Stimulated activated CD8-positive, alpha-beta memory T cell treated with anti-CD3 and anti-CD28 coated beads, Interleukin-12 subunit alpha, Interleukin-12 subunit beta, amount 100 ng/mL, for 4 hours (primary cell): ENCODE data around the gene ETV2.
"Not testable (repeated sequence)": the region's sequence is repeated elsewhere in the genome, so short reads cannot be mapped to it uniquely, and the experiment has no call there.

Experiments used
- DNase-seq: peaks from one replicate; pipeline ENCODE4 v3.0.0-alpha.2; 2020; ENCODE audit warnings: low read depth

ETV2 gene

DNA sequence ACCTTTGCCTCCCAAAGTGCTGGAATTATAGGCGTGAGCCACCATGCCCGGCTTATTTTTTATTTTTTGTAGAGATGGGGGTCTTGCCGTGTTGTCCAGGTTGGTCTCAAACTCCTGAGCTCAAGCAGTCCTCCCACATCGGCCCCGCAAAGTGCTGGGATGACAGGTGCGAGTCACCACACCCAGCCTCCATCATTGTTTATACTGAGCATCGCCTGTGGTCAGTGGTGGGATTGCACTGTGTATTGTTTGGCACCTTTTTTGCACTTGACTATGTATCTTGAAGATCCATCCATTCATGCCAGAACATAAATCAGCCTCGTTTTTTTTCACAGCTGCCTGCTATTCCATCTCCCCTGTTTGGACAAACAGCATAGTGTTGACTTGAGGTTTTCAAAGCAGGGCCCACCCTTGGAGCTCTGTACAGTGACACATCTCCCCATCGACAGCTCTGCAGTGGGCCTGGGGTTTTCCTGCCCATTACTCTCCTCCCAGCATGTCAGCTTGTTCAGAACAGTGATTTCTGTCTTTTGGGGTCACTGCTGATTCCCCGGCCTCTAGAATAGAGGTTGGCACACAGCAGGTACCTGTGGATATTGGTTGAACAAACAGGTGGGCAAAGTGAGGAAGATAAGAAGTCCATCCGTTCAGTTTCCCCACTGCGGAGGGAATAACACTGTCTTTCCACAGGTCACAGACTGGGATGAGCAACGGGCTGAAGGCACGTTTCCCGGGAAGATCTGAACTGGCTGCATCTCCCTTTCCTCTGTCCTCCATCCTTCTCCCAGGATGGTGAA is 16.6 kb downstream of the ETV2 start:
- DNase-seq, result no peak

DNA sequence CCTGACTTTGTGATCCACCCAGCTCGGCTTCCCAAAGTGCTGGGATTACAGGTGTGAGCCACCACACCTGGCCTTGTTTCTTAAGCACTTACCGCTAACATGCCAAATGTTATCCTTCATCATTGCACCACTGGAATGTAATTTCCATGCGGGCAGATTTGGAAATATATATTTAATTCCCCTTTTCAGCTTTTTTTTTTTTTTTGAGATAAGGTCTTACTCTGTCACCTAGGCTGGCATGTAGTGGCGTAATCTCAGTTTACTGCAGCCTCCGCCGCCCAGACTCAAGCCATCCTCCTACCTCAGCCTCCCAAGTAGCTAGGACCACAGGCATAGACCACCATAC is 20.4 kb downstream of the ETV2 start:
- DNase-seq, result no peak

DNA sequence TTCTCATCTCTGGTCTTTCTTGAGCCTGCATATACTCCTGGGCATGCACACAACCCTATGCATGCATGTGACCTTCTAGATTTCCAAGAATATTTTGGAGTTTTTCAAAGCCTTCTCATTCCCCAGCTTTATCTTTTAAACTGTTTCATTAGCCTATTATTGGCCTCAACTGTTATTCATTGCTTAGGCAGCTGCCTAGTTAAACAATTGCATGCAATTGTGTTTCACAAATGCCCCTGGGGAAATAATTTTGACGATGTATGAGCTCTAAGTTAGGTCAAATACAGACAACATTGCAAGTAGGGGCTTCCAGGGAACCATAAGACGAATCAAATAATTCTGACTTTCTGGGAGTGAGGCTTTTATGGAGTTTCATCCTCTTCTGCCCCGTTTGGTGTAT is 22.4 kb downstream of the ETV2 start:
- no peak for DNase-seq

DNA sequence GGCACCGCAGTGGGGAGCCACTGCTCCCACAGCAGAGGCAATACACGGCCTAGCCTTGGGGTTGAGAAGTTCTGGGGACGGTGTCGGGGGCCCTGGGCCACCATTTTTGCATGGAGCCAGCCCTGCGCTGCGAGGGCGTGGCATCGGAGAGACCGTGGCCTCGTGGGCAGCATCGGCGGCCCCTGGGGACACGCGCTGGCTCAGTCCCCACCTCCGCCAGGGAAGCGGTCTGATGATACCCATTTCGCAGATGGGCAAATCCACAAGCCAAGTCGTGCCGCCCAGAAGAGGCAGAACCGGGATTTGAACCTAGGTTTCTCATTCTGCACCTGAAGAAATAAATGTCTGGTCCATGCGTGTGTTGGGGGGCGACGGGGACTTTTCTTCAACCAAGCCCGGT is 23.6 kb downstream of the ETV2 start:
- no peak for DNase-seq

DNA sequence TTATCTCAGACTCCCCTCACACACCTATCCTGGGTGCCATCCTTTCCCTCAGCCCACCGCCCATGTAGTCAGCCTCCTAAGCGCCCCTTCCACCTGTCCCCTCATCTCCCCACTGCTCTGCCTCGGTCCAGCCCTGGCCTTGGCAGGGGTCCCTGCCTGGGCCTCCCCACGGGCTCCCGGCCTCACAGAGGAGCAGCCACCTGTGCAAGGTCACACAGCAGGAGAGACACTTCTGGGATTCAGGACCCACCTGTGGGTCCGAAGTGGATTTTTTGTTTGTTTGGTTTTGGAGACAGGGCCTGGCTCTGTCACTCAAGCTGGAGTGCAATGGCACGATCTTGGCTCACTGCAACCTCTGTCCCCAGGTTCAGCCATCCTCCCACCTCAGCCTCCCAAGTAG is 24.1 kb downstream of the ETV2 start:
- no peak for DNase-seq

DNA sequence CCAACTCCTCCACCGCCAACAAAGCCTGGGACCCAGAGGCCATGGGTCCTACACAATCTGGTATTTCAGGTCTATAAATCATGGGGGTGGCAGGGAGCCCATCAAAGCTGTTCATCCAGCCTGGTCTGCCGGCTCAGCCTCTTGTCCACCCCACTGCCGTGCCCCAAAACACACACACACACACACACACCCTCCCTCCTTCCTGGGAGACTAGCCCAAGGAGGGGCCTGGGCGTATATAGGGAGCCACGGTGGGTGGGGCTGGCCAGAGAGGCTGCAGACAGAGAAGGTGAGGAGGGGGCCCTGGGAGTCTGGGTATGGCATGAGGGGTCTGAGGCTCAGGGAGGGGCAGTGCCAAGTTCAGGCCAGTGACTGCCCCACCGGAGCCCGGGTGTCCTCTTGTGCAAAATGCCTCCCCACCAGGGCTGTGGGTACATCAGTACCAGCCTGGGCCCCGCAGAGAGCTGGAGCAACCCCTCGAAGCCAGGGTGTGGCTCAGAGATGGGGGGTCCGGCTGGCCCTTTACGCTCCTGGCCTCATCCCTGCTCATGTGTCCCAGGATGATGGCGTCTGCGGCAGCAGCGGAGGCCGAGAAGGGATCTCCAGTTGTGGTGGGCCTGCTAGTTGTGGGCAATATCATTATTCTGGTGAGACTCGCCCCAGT is 24.8 kb downstream of the ETV2 start, which contains the start of gene UPK1A:
Gene UPK1A (plus strand): TSS at position 267 of the 663 bp plus-strand sequence. CDS start 296 bp downstream, at position 563.
- no peak for DNase-seq

DNA sequence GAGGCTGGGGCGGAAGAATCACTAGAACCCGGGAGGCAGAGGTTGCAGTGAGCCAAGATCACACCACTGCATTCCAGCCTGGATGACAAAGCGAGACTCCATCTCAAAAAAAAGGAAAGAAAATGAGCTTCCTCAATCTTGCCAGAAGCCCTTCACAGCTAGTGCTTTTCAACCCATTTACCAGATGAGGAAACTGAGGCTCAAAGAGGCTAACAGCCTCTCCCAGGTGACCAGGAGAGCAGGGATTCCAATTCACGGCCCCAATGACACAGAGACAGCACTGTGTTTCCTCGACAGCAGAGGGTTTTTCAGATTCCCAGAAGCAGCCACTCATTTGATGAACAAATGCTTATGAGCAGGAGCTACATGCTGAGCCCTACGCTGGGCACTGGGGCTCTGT is 28.0 kb downstream of the ETV2 start:
- no peak for DNase-seq

DNA sequence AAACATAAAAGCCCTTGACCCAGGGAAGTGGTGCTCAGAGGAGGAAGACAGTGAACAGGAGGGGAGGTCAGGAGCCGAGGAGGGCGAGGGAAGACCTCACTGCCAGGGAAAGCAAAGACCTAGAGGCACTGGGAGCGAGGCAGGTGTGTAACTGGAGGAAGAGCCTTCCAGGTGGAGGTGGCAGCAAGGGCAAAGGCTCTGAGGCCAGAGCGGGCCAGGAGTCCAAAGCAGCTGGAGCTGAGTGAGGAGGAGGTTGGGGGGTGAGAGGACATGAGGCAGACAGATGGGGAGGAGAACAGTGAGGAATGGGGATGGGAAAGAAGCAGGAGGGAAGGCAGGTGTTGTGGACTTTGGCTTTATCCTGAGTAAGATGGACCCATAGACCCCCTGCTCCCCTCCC is 28.4 kb downstream of the ETV2 start:
- DNase-seq, result no peak

DNA sequence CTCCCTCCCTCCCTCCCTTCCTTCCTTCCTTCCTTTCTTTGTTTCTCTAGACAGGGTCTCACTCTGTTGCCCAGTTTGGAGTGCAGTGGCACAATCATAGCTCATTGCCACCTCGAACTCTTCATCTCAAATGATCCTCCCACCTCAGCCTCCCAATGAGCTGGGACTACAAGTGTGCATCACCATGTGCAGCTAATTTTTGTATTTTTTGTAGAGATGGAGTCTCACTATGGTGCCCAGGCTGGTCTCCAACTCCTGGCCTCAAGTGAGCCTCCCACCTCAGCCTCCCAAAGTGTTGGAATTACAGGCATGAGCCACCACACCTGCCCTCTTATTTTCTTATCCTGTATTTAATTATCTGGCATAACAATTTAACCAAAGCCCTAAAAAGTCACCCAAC is 29.1 kb downstream of the ETV2 start:
- DNase-seq, result no peak

DNA sequence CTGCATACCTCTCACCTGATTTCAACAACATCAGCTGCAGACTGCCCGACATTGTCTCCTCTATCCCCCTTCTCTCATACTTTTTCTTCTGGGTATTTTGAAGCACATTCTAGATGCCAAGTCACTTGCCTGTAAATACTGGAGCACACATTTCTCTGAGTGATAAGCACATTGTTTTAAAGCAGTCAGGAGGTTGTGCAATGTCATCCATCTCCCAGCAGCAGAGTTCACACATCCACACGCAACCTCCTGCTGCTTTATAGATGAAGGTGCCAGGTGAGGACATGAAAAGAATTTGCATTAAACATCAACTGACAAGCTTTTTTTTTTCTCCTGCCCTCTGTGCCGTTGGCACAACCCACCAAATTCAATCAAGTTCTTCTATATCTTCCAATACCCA is 30.3 kb downstream of the ETV2 start:
- no peak for DNase-seq

DNA sequence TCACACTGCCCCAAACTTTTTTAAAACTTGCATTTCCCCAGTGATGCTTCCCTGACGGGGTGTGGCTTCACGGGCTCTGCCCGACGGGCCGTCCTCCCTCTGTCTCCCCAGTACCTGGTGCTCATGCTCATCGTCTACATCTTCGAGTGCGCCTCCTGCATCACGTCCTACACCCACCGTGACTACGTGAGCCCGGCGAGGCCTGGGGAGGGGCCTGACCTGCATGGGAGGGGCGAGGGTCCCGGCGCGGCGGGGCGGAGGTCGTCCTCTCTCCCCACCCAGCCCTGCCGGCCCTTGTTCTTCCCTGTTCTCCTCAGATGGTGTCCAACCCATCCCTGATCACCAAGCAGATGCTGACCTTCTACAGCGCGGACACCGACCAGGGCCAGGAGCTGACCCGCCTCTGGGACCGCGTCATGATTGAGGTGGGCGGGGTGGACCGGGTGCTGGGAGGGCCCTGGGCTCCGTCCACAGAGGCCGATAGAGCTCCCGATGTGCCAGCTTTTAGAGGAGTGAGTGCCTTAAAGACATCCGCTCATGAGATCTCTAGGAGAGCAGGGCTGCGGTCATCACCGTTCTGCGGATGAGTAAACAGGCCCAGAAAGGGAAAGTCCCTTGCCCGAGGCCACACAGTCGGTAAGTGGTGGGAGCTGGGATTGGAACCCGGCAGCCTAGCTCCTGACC is 31.7 kb downstream of the ETV2 start:
- peak; percentile 7 for DNase-seq

DNA sequence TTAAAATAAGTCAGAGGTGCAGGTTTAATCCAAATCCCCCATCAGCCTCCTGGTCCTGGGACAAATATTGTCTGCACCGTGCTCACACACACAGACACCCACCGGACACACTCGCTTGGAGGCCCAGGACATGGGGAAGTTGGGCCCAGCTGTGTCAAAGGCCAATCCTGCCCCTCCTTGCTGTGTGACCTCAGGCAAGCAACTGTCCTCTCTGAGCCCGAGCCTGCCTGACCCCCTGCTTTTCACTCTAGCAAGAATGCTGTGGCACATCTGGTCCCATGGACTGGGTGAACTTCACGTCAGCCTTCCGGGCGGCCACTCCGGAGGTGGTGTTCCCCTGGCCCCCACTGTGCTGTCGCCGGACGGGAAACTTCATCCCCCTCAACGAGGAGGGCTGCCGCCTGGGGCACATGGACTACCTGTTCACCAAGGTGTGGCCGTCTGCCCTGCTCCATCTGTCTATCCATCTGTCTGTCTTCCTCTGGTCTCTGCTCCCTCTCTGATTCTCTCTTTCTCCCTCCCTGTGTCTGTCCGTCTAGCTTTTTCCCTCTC is 34.1 kb downstream of the ETV2 start:
- DNase-seq, result no peak

DNA sequence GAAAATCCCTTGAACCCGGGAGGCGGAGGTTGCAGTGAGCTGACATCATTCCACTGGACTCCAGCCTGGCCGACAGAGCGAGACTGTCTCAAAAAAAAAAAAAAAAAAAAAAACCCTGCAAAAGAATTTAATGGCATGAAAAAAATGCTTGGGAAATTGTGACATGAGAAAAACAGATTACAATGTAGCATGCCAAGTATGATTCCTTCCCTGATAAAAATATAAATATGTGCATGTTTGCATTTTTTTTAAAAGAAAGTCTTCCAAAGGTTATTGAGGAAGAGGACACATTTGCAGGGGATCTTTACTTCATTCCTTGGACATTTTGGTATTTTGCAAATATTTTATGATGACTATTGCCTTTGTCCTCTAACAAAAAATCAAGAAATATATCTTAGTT is 48.3 kb downstream of the ETV2 start:
- no peak for DNase-seq

DNA sequence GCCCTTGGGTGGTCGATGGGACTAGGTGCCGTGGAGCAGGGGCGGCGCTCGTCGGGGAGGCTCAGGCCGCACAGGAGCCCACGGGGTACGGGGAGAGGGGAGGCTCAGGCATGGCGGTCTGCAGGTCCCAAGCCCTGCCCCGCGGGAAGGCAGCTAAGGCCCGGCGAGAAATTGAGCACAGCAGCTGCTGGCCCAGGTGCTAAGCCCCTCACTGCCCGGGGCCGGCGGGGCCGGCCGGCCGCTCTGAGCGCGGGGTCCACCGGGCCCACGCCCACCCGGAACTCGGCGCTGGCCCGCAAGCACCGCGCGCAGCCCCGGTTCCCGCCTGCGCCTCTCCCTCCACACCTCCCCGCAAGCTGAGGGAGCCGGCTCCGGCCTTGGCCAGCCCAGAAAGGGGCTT is 49.6 kb downstream of the ETV2 start:
- not testable (repeated sequence) for DNase-seq

DNA sequence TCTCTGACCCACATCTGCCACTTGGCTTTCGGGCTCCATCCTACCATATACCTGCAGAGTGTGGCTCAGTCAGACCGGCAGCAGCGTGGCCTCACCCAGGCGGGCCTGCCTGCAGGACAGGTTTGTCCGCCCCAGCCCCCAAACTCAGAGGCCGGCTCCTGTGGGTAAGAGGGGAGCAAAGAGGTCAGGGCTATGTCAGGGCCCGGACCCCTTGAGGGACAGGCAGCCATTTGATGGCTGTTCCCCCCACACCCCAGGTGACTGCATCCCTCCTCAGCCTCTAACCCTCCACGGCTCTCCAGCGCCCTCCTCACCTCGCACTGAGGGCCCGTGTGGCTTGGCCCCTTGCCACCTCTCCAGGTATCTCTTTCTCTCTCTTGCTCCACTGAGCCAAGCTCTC is 50.5 kb downstream of the ETV2 start:
- DNase-seq, result no peak

DNA sequence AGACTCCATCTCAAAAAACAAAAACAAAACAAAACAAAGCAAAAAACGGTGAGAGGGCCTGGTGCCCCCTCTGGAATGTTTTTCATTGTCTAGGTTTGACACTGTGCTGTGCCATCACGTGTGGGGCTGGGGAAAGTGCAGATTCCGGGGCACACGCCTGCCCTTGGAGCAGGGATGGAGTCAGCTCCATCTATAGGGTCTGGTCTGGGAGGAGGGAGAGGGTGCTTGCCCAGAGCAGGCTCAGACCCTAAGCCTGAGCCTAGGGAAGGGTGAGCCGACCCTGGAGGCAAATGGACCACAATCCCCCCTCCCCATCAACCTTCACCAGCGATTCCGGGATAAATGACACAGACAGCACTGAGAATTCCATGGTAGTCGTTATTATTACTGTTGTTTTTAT is 51.9 kb downstream of the ETV2 start:
- DNase-seq, result no peak

DNA sequence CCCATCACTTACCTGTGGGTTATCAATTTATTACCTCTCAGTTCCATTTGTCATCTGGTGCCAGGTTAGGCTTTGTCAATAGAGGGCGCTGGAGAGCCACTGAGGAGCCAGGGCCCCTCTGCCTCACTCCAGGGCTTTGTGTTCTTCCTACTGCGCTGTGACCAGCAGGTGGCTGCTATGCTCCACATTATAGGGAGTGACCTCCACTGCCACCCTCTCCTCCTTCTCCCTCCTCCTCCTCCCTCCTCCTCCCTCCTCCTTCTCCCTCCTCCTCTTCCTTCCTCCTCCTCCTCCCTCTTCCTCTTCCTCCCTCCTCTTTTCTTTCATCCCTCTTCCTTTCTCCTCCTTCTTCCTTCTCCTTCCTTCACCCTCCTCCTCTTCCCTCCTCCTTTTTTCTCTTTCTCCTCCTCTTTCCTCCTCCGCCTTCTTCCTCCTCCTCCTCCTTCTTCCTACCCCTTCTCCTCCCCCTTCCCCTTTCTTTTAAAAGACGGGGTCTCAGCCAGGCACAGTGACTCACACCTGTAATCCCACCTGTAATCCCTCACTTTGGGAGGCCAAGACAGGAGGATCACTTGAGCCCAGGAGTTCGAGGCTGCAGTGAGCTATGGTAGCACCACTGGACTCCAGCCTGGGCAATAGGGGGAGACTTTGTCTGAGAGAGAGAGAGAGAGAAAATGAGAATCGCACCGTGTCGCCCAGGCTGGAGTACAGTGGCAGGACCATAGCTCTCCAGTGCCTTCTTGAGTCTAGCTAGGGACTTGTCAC is 52.5 kb downstream of the ETV2 start:
- peak; percentile 70 for DNase-seq
